Measurements from ENCODE around the gene KRTAP5-5.

The KRTAP5-5 gene

DNA sequence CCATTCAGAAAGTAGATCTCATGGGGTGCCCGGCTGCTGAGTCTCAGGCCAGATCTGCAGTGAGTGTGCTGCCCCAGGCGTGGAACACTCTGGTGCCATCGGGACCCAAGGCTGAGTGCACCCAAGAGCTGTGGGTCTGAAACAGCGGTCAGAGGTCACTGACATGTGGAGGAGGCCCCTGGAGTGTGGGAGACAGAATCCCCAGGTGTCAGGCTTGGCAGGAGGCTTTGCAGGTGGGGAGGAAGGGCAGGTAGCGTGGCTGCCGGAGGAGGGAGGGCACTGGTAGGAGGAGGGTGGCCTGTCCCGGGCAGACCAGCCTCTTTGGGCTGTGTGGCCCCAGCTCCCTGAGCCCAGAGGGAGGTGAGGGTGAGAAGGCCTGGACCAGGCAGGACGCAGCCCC lies 35.7 kb downstream of the KRTAP5-5 start:
- Histone ChIP-seq H3K9ac (ENCODE audit: low read depth, low read length, poor library complexity, severe bottlenecking) (no peak overlapping the region), H4K20me1 (ENCODE audit: insufficient read depth, low read length, poor library complexity, severe bottlenecking) (no peaks in the 10 kb centered on the region), H3F3A (ENCODE audit: low read depth) (no peaks in the 10 kb centered on the region), H3K4me1 (ENCODE audit: insufficient read depth, low read length, poor library complexity, severe bottlenecking) (no peaks in the 10 kb centered on the region), H3K4me2 (ENCODE audit: low read depth, low read length, poor library complexity, severe bottlenecking) (no peak overlapping the region), H3K36me3 (ENCODE audit: insufficient read depth, low read length) (no peaks in the 10 kb centered on the region), H3K4me3 (ENCODE audit: low read length, poor library complexity, severe bottlenecking) (no peak overlapping the region), H2AFZ (ENCODE audit: low read length) (no peak overlapping the region), H3K9me3 (ENCODE audit: insufficient read depth, low read depth, low read length) (no peaks in the 10 kb centered on the region), H3K27me3 (ENCODE audit: insufficient read depth, low read length, poor library complexity, severe bottlenecking) (peaks cover 13% of the 10 kb centered on the region), H3K9me2 (replicated peaks; ENCODE audit: low read depth, low read length) (no peaks in the 10 kb centered on the region), H3K79me2 (ENCODE audit: insufficient read depth, low read length) (no peaks in the 10 kb centered on the region)
- TF ChIP-seq, protein P1, sequence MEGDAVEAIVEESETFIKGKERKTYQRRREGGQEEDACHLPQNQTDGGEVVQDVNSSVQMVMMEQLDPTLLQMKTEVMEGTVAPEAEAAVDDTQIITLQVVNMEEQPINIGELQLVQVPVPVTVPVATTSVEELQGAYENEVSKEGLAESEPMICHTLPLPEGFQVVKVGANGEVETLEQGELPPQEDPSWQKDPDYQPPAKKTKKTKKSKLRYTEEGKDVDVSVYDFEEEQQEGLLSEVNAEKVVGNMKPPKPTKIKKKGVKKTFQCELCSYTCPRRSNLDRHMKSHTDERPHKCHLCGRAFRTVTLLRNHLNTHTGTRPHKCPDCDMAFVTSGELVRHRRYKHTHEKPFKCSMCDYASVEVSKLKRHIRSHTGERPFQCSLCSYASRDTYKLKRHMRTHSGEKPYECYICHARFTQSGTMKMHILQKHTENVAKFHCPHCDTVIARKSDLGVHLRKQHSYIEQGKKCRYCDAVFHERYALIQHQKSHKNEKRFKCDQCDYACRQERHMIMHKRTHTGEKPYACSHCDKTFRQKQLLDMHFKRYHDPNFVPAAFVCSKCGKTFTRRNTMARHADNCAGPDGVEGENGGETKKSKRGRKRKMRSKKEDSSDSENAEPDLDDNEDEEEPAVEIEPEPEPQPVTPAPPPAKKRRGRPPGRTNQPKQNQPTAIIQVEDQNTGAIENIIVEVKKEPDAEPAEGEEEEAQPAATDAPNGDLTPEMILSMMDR (conservative IDR thresholded peaks at IDR 0.05; ENCODE audit: low read length): no peak
- no peak for TF ChIP-seq EZH2phosphoT487 (IDR thresholded peaks at IDR 0.05; ENCODE audit: borderline replicate concordance)

DNA sequence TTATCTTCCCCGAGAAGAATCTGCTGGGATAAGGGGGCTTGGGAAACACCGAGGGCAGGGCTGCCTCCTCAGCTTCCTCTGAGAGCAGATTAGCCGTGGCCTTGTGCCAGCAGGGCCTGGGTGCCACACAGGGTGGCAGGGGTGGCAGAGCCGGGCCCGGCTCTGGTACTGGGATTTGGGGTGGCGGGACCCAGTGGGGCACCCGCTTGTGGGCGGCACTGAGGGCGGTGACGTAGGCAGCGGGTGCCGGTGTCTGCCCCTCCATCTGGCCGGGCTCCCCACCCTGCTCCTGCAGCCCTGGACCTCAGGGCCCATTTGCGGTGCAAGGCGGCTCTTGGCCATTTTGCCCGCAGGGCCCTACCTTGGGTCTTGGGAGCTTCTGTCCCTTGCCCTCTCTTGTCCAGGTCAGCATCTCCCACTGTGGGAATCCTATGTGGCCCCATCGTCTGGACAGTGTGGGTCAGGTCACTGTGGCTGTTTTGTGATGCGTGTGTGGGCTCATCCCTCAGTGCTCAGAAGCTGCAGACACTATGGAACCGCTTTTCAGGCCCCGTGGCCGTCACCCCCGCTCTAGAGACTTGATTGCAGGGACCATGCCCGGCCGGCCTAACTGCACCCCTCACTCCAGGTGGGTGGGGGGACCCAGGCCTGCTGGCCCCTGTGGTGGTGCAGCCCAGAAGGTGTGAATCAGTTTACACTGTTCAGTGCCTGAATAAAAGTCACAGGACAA lies 37.7 kb downstream of the KRTAP5-5 start:
- no peaks in the 10 kb centered on the region for H3K9me3 ChIP-seq (ENCODE audit: insufficient read depth, low read depth, low read length)
- no peak overlapping the region for H3K4me2 ChIP-seq (ENCODE audit: low read depth, low read length, poor library complexity, severe bottlenecking)
- H3K4me1 ChIP-seq (ENCODE audit: insufficient read depth, low read length, poor library complexity, severe bottlenecking): no peaks in the 10 kb centered on the region
- H3K36me3 ChIP-seq (ENCODE audit: insufficient read depth, low read length): no peaks in the 10 kb centered on the region
- H3F3A ChIP-seq (ENCODE audit: low read depth): no peaks in the 10 kb centered on the region
- H4K20me1 ChIP-seq (ENCODE audit: insufficient read depth, low read length, poor library complexity, severe bottlenecking): no peaks in the 10 kb centered on the region
- no peaks in the 10 kb centered on the region for H3K79me2 ChIP-seq (ENCODE audit: insufficient read depth, low read length)
- H3K27me3 ChIP-seq (ENCODE audit: insufficient read depth, low read length, poor library complexity, severe bottlenecking): peaks cover 13% of the 10 kb centered on the region
- no peak overlapping the region for H3K4me3 ChIP-seq (ENCODE audit: low read length, poor library complexity, severe bottlenecking)
- H2AFZ ChIP-seq (ENCODE audit: low read length): no peak overlapping the region
- no peaks in the 10 kb centered on the region for H3K9me2 ChIP-seq (replicated peaks; ENCODE audit: low read depth, low read length)
- H3K9ac ChIP-seq (ENCODE audit: low read depth, low read length, poor library complexity, severe bottlenecking): no peak overlapping the region
- TF ChIP-seq, protein P1 (conservative IDR thresholded peaks at IDR 0.05; ENCODE audit: low read length): no peak
- TF ChIP-seq EZH2phosphoT487 (IDR thresholded peaks at IDR 0.05; ENCODE audit: borderline replicate concordance): no peak

DNA sequence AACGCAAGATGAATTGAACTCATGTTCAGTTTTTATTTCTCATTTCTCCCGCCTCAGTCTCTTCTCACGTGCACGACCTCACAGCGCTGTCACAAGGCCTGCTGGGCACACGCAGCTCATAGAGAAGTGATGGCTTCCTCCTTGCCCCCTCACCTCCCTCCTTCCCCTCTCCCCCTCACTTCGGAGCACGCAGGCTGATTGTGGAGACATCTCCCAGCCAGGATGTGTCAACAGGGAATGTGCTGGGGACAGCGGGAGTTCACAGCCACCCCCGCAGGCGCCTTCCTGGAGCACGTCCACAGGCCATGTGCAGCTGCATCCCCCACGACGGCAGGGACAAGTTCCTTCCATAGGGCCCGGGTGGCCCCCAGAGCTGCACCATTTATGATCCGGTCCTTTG lies 38.3 kb downstream of the KRTAP5-5 start:
- Histone ChIP-seq H3K4me2 (ENCODE audit: low read depth, low read length, poor library complexity, severe bottlenecking) (no peak overlapping the region), H3K9ac (ENCODE audit: low read depth, low read length, poor library complexity, severe bottlenecking) (no peak overlapping the region), H2AFZ (ENCODE audit: low read length) (no peak overlapping the region), H3K9me2 (replicated peaks; ENCODE audit: low read depth, low read length) (no peaks in the 10 kb centered on the region), H3K27me3 (ENCODE audit: insufficient read depth, low read length, poor library complexity, severe bottlenecking) (peaks cover 13% of the 10 kb centered on the region), H3K9me3 (ENCODE audit: insufficient read depth, low read depth, low read length) (no peaks in the 10 kb centered on the region), H3K4me3 (ENCODE audit: low read length, poor library complexity, severe bottlenecking) (no peak overlapping the region), H4K20me1 (ENCODE audit: insufficient read depth, low read length, poor library complexity, severe bottlenecking) (no peaks in the 10 kb centered on the region), H3F3A (ENCODE audit: low read depth) (no peaks in the 10 kb centered on the region), H3K36me3 (ENCODE audit: insufficient read depth, low read length) (no peaks in the 10 kb centered on the region), H3K4me1 (ENCODE audit: insufficient read depth, low read length, poor library complexity, severe bottlenecking) (no peaks in the 10 kb centered on the region), H3K79me2 (ENCODE audit: insufficient read depth, low read length) (no peaks in the 10 kb centered on the region)
- TF ChIP-seq EZH2phosphoT487 (IDR thresholded peaks at IDR 0.05; ENCODE audit: borderline replicate concordance): no peak
- TF ChIP-seq, protein P1 (conservative IDR thresholded peaks at IDR 0.05; ENCODE audit: low read length): no peak

Data from Loucy (cell line).